Right hindlimb (tissue), 1 donor: ENCODE data around the gene AKR1C1.
"Not testable (repeated sequence)": the region's sequence is repeated elsewhere in the genome, so short reads cannot be mapped to it uniquely, and the experiment has no call there.

Source experiments
- DNase-seq: peaks from one replicate; pipeline ENCODE4 v3.0.0-alpha.2; 2018

Gene AKR1C1

GRCh38 chr10:4947635-4948596 lies 15.3 kb upstream of the AKR1C1 start:
- no peak for DNase-seq

- DNase-seq = not testable (repeated sequence)
Measured at GRCh38 chr10:4951512-4952162, 11.6 kb upstream of the AKR1C1 start.

- no peak for DNase-seq
Measured at GRCh38 chr10:4953405-4953804, 9.8 kb upstream of the AKR1C1 start.

GRCh38 chr10:4956088-4956487 lies 7.1 kb upstream of the AKR1C1 start:
- not testable (repeated sequence) for DNase-seq

GRCh38 chr10:4956955-4957645 lies 6.1 kb upstream of the AKR1C1 start:
- not testable (repeated sequence) for DNase-seq

- DNase-seq = not testable (repeated sequence)
Measured at GRCh38 chr10:4961558-4961957, 1.7 kb upstream of the AKR1C1 start.

- DNase-seq = not testable (repeated sequence)
Measured at GRCh38 chr10:4962308-4962707, 907 bp upstream of the AKR1C1 start.

GRCh38 chr10:4963815-4964154 lies 570 bp downstream of the AKR1C1 start:
- DNase-seq = not testable (repeated sequence)

GRCh38 chr10:4965763-4966162 lies 2.5 kb downstream of the AKR1C1 start:
- DNase-seq = not testable (repeated sequence)

GRCh38 chr10:4967189-4967588 lies 4.0 kb downstream of the AKR1C1 start:
- DNase-seq = not testable (repeated sequence)

- not testable (repeated sequence) for DNase-seq
Measured at GRCh38 chr10:4969289-4969688, 6.1 kb downstream of the AKR1C1 start.

GRCh38 chr10:4970362-4970761 lies 7.1 kb downstream of the AKR1C1 start:
- DNase-seq = not testable (repeated sequence)

GRCh38 chr10:4972369-4973142 lies 9.3 kb downstream of the AKR1C1 start:
- not testable (repeated sequence) for DNase-seq

- not testable (repeated sequence) for DNase-seq
Measured at GRCh38 chr10:4973294-4973693, 10.1 kb downstream of the AKR1C1 start.

- not testable (repeated sequence) for DNase-seq
Measured at GRCh38 chr10:4974400-4974799, 11.2 kb downstream of the AKR1C1 start.

- DNase-seq = no peak
Measured at GRCh38 chr10:4977025-4977424, 13.8 kb downstream of the AKR1C1 start.

- no peak for DNase-seq
Measured at GRCh38 chr10:4978870-4979269, 15.7 kb downstream of the AKR1C1 start.

GRCh38 chr10:4980793-4981192 lies 17.6 kb downstream of the AKR1C1 start:
- DNase-seq = no peak

- DNase-seq = peak; percentile 20
Measured at GRCh38 chr10:4981722-4982471, 18.7 kb downstream of the AKR1C1 start.

GRCh38 chr10:4982764-4983226 lies 19.6 kb downstream of the AKR1C1 start:
- DNase-seq = no peak

GRCh38 chr10:4983615-4984216 lies 20.5 kb downstream of the AKR1C1 start:
- DNase-seq = no peak
